ENCODE data around the gene RASA1.

Gene RASA1

DNA sequence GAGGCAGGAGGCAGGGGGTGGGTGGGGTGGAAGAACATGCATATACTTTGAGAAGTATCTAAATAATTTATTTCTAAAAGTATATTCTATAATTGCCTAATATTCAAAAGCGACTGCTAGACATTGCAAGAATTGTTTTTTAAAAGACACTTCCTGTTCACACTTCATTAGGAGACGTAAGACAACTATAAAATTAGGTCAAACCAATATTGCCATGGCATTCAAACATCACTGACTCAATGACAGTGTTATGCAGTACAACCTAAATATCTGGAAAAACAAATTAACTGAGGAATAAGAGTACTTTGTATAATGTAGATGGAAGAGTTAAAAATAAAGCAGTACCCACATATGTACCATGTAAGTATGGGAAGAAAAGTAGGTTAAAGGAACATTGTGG is 140.5 kb downstream of the RASA1 start:
- no peak for DNase-seq

DNA sequence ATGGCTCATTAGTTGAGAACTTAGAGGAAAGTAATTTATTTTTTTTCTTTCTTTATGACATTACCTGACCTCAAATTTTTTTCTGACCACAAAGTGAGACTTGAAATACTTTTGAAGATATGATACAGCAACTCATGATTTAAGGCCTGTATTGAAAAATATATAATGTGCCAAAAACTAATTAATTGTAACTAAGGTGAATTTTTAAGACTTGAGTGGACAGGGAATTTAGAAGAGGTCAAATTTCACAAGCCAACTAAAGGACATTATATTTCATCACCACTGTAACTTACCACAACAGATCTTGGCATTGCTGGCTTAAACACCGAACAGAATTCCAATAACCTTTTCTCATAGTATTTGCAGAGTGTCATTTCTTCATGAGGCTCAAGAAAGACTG is 143.2 kb downstream of the RASA1 start:
- no peak for DNase-seq

DNA sequence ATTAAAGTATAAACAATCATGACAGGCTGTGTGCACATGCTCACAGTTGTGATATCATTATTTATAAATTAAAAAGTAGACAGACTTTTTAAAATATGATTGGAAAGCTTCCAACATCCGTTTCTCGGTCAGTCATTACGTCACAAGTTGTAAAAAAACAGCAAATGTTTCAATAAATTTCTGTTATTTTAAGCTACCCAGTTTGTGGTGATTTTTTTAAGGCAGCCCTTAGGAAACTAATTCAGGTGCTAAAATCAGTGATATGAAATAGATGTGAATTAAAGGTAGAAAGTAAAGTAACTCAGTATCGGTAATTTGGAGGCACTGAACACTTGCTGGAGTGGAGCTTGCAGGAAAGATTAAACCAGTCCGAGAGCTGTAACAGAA is 143.9 kb downstream of the RASA1 start:
- DNase-seq: no peak

DNA sequence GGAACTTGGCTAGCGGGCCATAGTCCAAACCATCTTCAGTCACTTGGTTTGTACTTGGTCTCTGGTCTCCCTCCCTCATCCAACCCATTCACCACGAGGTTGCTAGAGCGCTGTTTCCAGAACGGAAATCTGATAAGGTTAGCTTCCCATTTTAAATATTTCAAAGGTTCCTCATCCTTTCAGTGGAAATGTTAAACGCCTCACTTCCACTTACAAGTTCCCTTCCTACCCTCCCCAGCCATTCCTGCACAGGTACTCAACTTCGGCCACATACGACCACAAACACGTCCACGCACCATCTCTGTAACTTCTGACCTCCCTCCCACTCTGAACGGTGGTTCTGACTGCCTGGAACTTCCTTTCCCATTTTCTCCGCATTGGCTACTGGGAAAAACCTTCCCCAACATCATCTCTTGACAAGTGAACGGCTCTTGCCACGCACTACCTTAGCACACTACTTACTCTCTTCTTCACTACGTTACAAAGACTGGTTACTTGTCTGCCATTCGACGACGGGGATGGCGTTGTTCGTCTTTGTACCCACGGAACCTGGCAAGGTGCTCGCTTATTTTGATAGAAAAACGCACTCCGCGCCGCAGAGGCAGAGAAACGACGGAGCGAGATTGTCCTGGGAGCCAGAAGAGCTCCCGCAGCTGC is 144.4 kb downstream of the RASA1 start:
- no peak for DNase-seq

DNA sequence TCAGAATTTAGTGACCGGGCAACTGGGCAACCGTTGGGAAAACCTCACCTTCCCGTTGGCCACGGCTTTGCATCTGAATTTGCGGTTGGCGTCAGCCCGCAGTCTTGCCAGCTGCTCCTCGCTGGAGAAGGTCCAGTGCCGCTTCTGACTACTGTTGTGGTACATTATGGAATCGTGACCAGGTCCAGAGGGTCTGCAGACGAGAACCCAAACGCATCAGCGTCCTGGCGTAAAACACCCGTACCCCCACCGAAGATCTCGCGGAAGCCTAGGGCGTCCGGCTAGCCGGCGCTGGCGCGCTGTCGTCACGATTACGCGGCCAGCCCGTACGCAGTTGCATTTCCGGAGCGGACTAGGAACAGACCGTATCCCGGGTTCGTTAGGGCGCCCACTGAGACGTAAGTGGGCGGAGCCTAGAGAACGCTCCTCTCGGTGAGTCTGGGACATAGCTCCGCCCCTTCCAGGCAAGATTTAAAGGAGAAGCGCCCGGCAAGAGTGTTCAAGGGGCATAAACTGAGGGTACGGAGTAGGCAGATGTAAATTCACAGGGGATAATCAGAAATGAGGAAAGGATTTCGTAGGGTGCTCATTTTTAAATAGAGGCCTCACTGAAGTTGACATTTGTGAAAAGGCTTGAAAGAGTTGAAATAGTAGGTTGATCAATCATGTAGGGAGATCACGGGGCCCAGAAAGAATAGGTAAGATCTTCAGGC is 145.1 kb downstream of the RASA1 start, which contains the start of gene CCNH:
TSS of gene CCNH (minus strand) at position 301 of the 713 bp plus-strand sequence. CDS start at position 165, 136 bp downstream.
- peak; percentile 91 for DNase-seq

DNA sequence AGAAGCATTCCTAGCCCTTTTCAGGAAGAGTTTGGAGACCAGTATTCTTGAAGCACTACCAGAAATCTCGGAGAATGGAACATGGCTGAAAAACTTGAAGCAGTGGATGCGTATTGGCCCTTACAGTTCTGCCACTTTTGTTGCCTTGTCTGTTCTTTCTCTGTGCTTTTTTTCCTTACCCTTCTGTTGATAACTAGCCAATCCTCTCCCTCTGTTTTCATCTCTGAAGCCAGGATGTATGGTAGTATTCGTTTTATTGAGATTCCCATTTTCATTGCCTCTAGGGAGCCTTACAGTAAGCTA is 145.6 kb downstream of the RASA1 start:
- DNase-seq: no peak

DNA sequence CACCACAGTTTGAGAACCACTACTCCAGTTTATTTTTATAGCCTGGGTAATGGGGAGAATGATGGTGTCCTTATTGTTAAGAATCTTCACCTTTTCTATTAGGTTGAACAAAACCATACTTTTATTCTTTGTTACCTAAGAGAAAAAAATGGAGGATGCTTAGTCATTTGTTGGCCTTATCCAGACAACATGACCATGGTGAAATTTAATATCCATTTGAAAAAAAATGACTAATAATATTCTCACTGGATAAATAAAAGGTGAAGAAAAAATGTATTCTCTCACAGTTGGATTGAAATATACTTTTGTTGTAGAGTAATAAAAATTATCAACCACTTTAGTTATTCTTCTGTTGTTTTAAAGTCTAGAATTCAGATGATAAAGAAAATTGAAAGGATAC is 150.8 kb downstream of the RASA1 start:
- no peak for DNase-seq

DNA sequence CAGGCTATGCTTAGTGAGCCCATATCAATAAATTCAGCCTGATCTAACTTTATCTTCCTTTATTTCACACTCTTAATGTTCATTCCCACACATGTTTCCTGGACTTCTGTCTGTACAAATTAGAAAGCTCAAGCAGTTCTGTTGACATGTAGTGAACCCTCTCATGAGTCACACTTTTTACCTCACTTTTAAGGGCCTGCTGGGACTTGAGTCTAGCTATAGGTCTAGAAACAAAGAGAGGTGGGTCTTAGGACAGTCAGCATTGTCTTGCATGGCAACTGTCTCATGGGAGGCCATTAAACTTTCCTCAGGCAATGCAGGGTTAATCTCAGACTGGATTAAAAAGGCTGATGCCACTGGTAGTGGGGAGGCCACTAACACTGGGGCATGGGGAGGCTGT is 153.6 kb downstream of the RASA1 start:
- no peak for DNase-seq

DNA sequence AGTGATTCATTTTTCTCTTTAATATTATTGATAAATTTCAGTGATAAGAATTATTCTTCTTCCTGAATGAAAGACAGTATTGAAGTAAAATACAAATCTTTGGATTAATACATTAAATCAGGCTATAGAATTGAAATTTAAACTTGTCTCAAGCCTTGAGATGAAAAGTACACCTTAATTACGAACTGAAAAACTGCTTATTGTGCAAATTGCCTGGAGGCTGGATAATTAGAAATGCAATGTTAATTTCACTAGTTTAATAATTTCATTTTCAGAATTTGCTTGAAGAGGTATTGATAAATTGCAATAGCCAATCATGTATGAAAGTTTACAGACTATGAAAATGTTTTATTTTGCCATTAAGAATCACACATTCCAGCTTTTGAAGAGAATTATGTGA is 156.1 kb downstream of the RASA1 start:
- no peak for DNase-seq

DNA sequence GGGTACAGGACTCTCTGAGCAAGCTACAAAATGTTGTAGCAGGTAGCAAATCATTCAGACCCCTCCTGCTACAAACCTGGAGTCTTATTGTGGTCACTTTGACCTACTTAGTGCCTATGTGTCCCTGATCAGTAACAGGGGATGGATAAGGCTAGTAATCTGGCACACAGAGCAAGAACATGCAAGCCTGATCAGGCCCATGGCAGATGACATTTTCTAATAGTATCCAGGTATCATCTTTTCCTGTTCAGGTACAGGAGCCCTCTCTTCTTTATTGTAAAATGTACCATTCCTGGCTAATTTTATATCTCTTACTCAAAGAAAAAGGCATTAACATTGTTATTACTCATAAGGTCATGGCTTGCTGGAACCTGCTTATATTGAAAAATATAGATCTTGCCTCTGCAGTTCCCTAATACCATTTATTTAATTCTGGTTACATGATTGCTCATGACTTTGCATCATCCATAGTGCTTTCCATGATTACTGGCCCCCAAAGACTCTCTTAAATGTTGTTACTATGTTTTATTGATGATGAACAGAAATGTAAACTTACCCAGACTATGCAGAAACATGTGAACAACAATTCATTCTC is 163.3 kb downstream of the RASA1 start:
- DNase-seq: no peak

DNA sequence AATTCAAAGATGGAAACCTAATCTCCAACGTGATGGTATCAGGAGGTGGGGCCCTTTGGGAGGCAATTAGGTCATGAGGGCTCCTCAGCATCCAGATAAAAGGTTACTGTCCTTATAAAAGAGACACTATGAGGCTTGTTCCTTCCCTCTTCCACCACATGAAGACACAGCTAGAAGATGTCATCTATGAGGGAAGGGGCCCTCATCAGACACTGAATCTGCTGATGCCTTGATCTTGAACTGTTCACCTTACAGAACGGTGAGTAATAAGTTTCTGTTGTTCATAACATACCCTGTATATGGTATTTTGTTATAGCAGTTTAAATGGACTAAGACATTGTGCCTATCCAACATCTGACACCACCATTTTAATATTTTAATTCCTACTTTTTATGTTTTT is 164.8 kb downstream of the RASA1 start:
- DNase-seq: no peak

DNA sequence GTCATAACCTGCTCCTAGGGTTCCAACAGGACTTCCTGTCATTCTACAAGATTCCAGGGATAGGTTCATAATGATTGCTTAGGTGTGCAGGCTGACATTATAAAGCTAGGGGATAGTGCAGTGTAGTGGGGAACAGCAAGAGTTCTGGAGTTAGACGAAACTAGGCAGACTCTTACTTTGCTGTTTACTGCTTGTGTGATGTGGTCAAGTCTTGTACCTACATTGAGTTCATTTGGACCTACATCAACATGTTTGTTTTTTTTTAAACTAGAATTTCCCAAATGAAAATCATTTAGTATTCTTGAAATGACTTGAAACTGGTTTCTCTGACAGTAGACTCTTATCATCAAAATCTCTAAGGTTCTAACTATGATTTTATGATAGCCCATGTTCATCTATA is 166.3 kb downstream of the RASA1 start:
- no peak for DNase-seq

DNA sequence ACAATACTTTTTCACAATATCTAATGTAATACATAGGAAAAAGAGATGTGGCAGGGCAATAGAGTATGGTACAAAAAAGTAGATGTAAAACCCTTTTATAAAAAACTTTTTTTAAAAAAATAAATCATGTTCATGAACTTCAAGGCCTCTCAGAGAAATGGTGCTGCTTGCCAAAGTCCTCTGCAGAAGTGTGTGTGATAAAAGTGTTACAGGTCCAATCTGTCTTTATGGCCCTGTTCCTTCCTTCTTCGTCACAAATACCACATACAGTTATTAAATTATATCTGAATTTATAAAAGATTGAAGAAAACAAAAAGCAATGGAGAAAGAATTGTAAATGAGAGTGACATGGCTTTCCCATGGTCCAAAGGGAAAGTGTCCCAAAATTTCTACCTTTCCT is 166.8 kb downstream of the RASA1 start:
- DNase-seq: no peak

DNA sequence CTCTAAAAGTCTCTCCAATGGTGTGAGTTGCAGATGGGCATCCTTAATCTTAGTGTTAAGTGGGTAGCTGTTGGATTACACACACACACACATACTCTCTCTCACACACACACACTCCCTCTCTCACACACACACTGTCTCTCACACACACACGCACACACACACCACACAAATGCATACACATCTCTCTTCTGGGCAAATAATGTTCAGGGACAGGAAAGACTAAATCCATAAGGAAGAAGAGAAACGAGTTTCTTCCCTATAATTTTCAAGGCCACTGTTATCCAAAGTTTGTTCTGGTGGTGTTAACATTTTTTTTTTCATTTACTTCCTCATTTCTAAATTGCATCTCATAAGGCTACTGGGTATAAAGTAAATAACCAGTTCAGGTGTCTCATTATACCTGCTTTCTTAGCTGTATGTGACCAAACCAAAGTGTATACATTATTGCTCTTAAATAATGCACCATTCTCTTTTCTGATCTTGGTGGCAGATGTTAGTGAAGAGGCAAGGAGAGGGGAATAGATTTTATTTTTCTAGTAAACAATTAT is 167.5 kb downstream of the RASA1 start:
- DNase-seq: no peak

DNA sequence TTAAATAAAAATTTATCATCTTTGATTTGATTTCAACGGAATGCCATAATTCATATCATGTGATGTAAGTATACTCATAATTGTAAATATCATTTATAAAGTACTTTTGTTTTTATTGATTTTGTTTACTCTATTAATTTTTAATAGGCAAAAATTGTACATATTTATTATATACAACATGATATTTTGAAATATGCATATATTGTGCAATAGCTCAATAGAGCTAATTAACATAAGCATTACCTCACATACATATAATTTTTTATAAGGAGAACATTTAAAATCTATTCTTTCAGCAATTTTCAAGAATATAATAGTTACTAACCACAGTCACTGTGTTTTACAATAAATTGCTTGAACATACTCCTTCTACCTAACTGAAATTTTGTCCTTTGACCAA is 170.0 kb downstream of the RASA1 start:
- no peak for DNase-seq

DNA sequence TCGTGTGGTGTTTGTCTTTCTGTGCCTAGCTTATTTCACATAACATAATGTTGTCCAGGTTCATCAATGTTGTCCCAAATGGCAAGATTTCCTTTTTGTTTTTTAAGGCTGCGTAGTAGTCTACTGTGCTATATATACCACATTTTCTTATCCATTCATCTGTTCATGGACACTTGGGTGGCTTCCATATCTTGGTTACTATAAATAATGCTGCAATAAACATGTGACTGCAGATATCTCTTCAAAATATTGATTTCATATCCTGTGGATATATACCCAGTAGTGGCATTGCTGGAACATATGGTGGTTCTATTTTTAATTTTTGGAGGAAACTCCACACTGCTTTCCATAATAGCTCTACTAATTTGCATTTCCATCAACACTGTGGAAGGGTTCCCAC is 170.5 kb downstream of the RASA1 start:
- DNase-seq: no peak

Data from activated CD4-positive, CD25-positive, alpha-beta regulatory T cell treated with anti-CD3 and anti-CD28 coated beads, Interleukin-2, amount 50 U/mL, for 72 hours (primary cell).